GM21360 (cell line): Measurements from ENCODE around the gene TMPRSS13.

Experiments used
- ATAC-seq: cut with Tn5 transposase; IDR thresholded peaks from one replicate; pipeline ENCODE4 v1.9.1; 2021; ENCODE audit warnings: mild to moderate bottlenecking, moderate library complexity; ENCODE audit not compliant: unreplicated experiment

TMPRSS13 gene

GRCh38 chr11:117914398-117914761 lies 14.8 kb downstream of the TMPRSS13 start:
- ATAC-seq = no peak

DNA sequence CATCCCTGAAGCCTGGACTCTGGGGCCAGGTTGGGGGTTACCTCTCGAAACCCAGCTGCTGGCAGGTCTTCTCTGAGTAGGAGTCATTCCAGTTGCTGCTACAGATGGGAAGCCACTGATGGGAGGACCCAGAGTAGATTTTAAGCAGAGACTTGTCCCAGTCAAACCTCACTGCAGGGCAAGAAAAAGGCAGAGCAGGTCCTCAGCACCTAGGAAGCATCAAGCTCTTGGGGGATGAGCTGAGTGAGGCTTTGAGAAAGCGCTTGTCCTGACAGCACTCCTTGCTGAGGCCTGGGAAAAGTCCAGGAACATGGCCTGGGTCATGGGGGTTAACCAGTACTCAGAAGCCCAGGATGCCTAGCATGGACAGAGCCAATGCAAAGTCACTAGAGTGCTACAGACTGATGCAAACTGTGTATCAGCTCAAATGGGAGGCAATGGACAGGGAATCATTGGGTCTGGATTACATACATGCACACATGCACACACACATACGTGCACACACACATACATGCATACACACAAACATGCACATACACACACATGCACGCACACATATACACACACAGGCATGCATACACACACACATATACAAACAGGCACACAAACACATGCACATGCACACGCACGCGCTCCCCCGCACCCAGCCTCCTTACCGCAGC lies 15.3 kb downstream of the TMPRSS13 start:
- no peak for ATAC-seq

- ATAC-seq = no peak
These were observed 16.7 kb downstream of the TMPRSS13 start for GRCh38 chr11:117912497-117912896.

DNA sequence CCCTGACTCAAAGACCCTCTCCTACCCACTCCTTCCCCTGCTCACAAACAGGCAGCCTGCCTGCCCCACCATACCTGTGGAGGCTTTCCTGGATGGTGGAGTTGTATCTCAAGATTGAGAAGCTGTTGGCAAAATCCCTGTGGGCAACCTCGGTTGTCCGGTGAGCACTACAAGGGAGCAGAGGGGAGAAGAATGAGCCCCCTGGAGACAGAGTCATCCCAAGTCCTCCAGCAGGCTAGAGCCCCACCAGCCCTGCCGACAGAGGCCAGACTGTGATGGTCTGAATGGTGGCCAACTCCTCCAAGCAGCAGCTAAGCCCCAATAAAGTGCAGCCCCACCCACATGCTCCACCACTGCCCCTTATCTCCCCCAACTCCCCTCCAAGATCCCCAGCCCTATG lies 17.5 kb downstream of the TMPRSS13 start:
- no peak for ATAC-seq

DNA sequence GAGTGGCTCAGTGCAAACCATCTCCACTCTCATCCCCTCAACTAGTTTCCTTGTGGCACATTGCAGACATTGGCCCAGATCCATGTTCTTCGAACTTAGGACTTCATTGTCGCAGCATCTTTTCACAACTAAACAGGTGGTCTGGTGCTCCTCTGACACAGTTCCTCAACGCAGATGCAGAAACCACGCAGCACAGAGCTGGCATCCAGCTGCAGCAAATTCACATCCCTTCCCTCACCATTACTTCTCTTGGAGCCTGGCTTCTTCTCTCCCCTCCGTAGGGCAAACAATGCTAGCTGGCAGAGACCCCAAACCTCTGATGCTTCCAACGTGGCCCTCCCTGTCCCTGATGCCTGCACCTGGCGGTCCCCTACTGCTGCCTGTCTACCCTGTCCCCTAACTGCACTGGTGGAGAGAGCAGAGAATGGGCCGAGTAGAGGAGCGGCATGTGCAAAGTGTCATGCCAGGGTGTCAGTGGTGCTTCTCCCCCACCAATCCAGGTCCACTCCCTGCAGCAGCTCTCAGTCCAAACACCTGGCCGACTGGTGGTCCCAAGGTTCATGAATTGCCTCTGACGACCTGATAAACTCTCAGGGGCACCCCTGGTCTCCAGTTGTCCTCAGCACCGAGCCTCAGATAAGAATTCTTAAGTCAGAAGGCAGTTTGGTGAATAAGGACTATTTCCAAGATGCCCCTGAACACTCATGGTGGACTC lies 18.1 kb downstream of the TMPRSS13 start:
- no peak for ATAC-seq

GRCh38 chr11:117910525-117910924 lies 18.7 kb downstream of the TMPRSS13 start:
- no peak for ATAC-seq

- ATAC-seq = no peak
These were observed 19.4 kb downstream of the TMPRSS13 start for GRCh38 chr11:117909611-117910382.

DNA sequence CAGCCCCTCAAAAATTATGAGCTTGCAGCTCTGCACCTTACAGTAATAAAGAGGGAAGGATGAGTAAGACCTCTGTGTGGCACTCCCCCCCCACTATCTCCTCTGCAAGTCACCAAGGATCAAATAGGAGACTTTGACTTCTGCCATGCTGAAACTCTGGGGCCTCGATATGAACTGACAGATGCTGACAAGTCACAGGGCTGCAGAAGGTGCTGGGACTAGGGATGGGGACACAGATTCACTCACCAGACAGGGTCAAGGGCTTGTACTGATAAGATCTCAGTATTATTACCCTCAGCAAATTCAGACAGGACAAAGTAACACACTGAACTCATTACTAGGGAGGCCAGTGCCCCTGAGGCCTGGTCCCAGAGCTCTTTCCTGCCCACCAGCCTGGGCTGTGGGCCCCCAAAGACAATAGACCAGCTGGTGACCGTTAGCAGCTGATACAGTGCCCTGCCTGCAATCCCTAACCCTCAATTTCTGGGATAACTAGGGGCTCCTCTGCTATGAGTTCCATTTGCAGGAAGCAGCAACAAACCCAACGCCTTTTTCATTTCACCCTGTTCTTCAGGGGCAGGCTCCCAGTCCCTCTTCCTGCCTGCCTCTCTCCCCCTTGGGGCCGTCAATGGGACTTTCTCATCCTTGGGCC lies 20.1 kb downstream of the TMPRSS13 start:
- no peak for ATAC-seq

- ATAC-seq = no peak
These were observed 20.9 kb downstream of the TMPRSS13 start for GRCh38 chr11:117908109-117908895.

DNA sequence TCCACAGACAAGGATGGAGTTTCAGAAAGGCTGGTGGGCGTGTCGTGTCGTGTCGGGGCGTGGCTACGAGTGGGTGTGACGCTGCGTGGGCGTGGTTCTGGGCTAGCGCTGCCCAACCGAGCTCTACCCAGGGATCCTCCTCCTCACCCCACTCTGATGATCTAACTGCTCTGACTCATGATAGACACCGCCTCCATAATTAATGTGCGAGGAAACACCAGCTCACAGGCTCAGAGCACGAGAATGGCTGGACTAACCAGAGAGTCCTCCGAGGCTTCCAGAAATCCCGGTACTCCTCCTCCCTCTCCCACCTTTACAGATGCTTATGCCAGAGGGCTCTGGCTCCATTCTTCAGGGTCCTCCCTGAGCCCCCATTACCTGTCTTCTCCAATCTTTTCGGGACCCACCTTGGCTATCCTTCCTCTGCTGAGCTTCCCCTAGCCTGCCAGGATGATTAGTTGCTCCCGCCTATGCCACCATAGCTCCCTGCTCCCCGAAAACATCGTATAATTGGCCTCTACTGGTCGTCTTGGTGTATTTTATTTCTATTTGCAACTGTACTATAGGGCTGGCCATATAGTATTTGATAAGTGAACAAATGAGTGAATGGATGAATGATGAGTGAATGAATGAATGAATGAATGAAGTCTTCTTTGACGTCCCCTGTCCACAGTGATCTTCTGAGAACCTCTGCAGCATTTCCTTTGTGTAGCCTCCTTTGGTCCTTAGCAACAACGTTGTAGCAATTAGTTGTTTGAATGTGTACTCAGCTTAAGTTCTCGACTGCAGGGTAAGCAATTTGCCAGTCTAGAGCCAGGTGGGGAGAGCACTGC lies 21.7 kb downstream of the TMPRSS13 start:
- peak; percentile 74 for ATAC-seq

DNA sequence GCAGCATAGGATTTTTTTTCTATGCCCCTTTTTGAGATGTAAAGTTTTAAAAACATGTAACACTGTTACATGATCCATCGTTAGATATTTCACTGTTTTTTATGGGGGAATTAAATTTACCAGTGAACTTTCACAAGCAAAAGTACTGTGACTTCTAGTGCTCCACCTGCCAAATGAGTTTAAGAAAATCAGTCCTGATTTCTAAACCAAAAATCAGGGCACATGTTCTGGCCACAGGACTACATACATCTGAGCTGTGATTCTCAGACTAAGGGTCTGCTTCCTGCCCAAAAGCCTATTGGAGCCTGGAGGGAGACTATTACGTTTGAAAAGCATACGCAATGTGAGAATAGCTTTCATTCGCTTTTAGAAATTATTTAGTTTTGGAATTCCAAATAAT lies 22.5 kb downstream of the TMPRSS13 start:
- ATAC-seq = no peak

GRCh38 chr11:117906126-117906525 lies 23.1 kb downstream of the TMPRSS13 start:
- no peak for ATAC-seq

GRCh38 chr11:117905524-117905923 lies 23.7 kb downstream of the TMPRSS13 start:
- no peak for ATAC-seq

DNA sequence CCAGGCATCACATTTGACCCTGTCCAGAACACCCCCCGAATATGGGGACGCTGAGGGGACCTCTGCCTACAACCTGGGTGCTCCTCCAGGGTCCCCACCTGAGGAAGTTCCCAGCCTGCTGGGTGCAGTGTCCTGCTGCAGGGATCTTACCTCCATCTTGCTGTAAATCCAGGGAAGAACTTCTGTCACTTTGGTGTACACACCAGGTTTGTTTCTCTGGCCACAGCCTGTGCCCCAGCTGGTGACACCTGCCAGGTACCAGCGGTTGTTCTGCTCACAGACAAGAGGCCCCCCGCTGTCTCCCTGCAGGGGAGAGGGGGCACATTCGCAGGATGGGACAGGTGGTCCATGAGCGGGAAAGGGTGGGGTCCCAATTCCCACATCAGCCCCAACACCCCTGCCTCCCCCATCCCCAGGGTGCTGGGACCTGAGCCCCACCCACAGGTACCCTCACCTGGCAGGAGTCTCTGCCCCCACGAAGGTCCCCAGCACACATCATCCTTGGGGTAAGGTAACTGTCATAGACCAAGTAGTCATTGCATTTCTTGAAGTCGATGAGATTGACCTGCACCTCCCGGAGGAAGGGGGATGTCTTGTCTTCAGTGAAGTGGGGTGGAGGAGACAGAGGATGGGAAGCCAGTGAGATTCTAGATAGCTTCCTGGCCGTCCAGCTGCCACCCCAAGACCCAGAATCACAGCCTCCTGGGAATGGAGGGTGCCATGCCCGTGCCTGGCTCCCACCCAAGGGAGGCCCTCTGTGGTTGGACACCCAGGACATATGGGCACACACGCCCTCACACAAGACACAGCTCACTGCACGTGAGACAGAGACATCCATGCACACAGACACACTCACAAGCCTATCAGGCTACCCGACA lies 25.5 kb downstream of the TMPRSS13 start:
- ATAC-seq = no peak

DNA sequence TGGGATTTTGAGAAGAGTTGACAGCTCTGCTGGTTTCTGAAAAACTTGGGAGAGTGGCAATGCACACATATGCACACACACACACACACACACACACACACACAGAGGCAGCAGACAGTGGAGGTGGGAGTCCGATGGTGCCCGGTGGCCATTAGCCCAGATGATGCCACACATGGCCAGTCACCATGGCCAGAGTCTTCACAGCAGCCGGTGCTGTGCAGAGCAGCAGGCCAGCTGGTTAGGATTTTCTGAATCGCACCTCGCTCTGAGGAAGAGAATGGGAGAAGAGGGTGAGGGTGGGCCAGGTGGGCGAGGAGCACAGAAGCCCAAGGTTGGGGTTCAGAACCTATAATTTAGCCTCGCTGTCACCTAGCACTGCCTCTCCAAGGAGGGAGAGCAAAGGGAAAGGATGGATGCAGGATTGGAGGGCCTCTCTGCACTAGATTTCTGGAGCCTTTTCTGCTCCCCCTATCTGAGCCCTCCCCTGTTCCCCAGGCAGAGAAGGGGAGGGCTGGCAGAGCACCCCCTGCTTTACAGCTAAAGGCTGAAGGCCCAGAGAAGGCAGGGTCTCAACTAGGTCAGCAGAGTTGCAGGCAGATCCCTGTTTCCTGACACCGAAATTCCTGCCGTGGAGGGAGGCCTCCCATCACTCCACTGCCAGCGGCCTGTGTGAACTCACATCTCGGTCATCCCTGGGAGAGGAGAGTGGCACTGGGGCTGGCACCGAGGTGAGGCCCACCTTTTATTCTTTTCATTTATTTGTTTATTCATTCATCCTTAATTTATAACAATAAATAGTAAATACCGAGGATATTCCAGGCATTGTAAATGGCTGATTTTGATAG lies 27.0 kb downstream of the TMPRSS13 start:
- ATAC-seq = no peak

DNA sequence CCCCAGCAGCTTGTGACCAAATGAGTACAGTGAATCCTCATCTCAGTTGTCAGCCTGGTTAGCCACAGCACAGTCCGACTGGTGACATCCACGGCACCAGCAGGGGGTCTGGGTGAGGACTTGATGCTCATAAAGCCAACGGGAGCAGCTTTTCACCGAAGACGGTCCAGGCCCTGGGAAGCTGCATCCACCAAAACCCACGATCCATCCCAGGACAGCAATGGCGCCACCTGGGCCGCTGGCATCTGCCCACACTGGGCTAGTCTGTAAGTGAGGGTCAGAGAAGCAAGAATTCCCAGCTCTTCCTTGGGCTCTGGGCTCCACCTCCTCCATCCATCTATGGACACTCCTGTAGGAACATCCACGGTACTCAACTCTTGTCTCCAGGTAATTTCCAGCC lies 27.6 kb downstream of the TMPRSS13 start:
- no peak for ATAC-seq

GRCh38 chr11:117900720-117901440 lies 28.3 kb downstream of the TMPRSS13 start:
- no peak for ATAC-seq
